ENCODE data around the gene SEMA5B. TPM values are rescaled to one million over a fixed set of nuclear protein-coding genes. Genes with fewer than 3 reads are reported as not detected.

Gene SEMA5B
- total RNA-seq, 1 experiment from 2014 or later = not detected

GRCh38 chr3:122937745-122938144 is 89.8 kb downstream of the SEMA5B start:
- BruUV-seq (replicated peaks) = no TSS peak

GRCh38 chr3:122936986-122937385 is 90.6 kb downstream of the SEMA5B start:
- intact Hi-C loops (cut with micrococcal nuclease) = no loop called here
- Mint-ChIP-seq H3K9me3 (ENCODE audit: unreplicated experiment) (no peaks in the 10 kb centered on the region), H3K27ac (ENCODE audit: low read depth, unreplicated experiment) (no peak overlapping the region), H3K4me3 (ENCODE audit: unreplicated experiment) (no peak overlapping the region), H3K27me3 (ENCODE audit: insufficient read depth, unreplicated experiment) (no peaks in the 10 kb centered on the region), H3K4me1 (ENCODE audit: insufficient read depth, unreplicated experiment) (peaks cover 40% of the 10 kb centered on the region), H3K36me3 (ENCODE audit: insufficient read depth, unreplicated experiment) (no peaks in the 10 kb centered on the region)
- POLR2A ChIA-PET = interaction anchor here (0.5 to 1.4 kb wide), 5 partner anchors 10 to 181 kb away, joined by 3 read pairs; no protein-coding TSS in a partner anchor
- CTCF ChIA-PET = interaction anchor here (0.6 to 1.4 kb wide), 6 partner anchors 14 to 147 kb away, joined by 3 to 7 read pairs (median 4); partner anchors contain the start of gene SEMA5B
- DNase-seq (ENCODE audit: unreplicated experiment) = no peak
- no peak for TF ChIP-seq CTCF (IDR thresholded peaks at IDR 0.05; ENCODE audit: unreplicated experiment)
- no TSS peak for BruUV-seq (replicated peaks)

More at GRCh38 chr3:122937745-122938144, 89.8 kb downstream of the SEMA5B start:
- CTCF ChIA-PET = interaction anchor here (0.6 kb wide), 2 partner anchors 11 to 148 kb away, joined by 3 read pairs; no protein-coding TSS in a partner anchor
- intact Hi-C loops (cut with micrococcal nuclease) = no loop called here
- Mint-ChIP-seq H3K4me1 (ENCODE audit: insufficient read depth, unreplicated experiment) (peaks cover 32% of the 10 kb centered on the region), H3K9me3 (ENCODE audit: unreplicated experiment) (no peaks in the 10 kb centered on the region), H3K36me3 (ENCODE audit: insufficient read depth, unreplicated experiment) (no peaks in the 10 kb centered on the region), H3K27ac (ENCODE audit: low read depth, unreplicated experiment) (no peak overlapping the region), H3K4me3 (ENCODE audit: unreplicated experiment) (no peak overlapping the region), H3K27me3 (ENCODE audit: insufficient read depth, unreplicated experiment) (no peaks in the 10 kb centered on the region)
- no peak for DNase-seq (ENCODE audit: unreplicated experiment)
- POLR2A ChIA-PET = no interaction called here
- TF ChIP-seq CTCF (IDR thresholded peaks at IDR 0.05; ENCODE audit: unreplicated experiment) = no peak

GRCh38 chr3:122936335-122936734 is 91.2 kb downstream of the SEMA5B start:
- Mint-ChIP-seq H3K4me3 (ENCODE audit: unreplicated experiment) (no peak overlapping the region), H3K36me3 (ENCODE audit: insufficient read depth, unreplicated experiment) (no peaks in the 10 kb centered on the region), H3K9me3 (ENCODE audit: unreplicated experiment) (no peaks in the 10 kb centered on the region), H3K27me3 (ENCODE audit: insufficient read depth, unreplicated experiment) (no peaks in the 10 kb centered on the region), H3K4me1 (ENCODE audit: insufficient read depth, unreplicated experiment) (peaks cover 46% of the 10 kb centered on the region), H3K27ac (ENCODE audit: low read depth, unreplicated experiment) (no peak overlapping the region)
- no TSS peak for BruUV-seq (replicated peaks)
- DNase-seq (ENCODE audit: unreplicated experiment) = peak; percentile 41
- TF ChIP-seq CTCF (IDR thresholded peaks at IDR 0.05; ENCODE audit: unreplicated experiment) = no peak
- POLR2A ChIA-PET = interaction anchor here (0.6 to 1.4 kb wide), 4 partner anchors 11 to 146 kb away, joined by 3 to 4 read pairs (median 3); no protein-coding TSS in a partner anchor
- CTCF ChIA-PET = interaction anchor here (0.6 to 1.4 kb wide), 4 partner anchors 28 to 92 kb away, joined by 3 to 7 read pairs (median 4); partner anchors contain the start of gene SEMA5B
- intact Hi-C loops (cut with micrococcal nuclease) = no loop called here

- CTCF ChIA-PET = interaction anchor here (0.9 to 1.2 kb wide), 2 partner anchors 9 to 94 kb away, joined by 3 read pairs; no protein-coding TSS in a partner anchor
Observed at GRCh38 chr3:122934251-122934650, 93.3 kb downstream of the SEMA5B start.

More at GRCh38 chr3:122934251-122934650, 93.3 kb downstream of the SEMA5B start:
- Mint-ChIP-seq H3K36me3 (ENCODE audit: insufficient read depth, unreplicated experiment) (no peaks in the 10 kb centered on the region), H3K27ac (ENCODE audit: low read depth, unreplicated experiment) (peak overlapping the region; percentile 27), H3K27me3 (ENCODE audit: insufficient read depth, unreplicated experiment) (no peaks in the 10 kb centered on the region), H3K9me3 (ENCODE audit: unreplicated experiment) (no peaks in the 10 kb centered on the region), H3K4me1 (ENCODE audit: insufficient read depth, unreplicated experiment) (peaks cover 48% of the 10 kb centered on the region), H3K4me3 (ENCODE audit: unreplicated experiment) (no peak overlapping the region)
- DNase-seq (ENCODE audit: unreplicated experiment) = peak; percentile 83
- intact Hi-C loops (cut with micrococcal nuclease) = loop anchor here (5.0 kb wide), 1 partner anchor 42 kb away; no protein-coding TSS in a partner anchor
- BruUV-seq (replicated peaks) = no TSS peak
- TF ChIP-seq CTCF (IDR thresholded peaks at IDR 0.05; ENCODE audit: unreplicated experiment) = no peak
- POLR2A ChIA-PET = interaction anchor here (0.7 to 2.0 kb wide), 13 partner anchors 9 to 144 kb away, joined by 3 to 10 read pairs (median 4); partner anchors contain the start of gene HSPBAP1

All from MCF 10A (cell line).